GM18907 (cell line): Measurements from ENCODE around the gene FH.

Experiments used
- ATAC-seq: cut with Tn5 transposase; IDR thresholded peaks from one replicate; pipeline ENCODE4 v1.9.1; 2021; ENCODE audit warnings: mild to moderate bottlenecking, moderate library complexity; ENCODE audit not compliant: unreplicated experiment

FH gene

GRCh38 chr1:241519308-241520079 is at the start of gene FH:
TSS of gene FH (minus strand) at chr1:241519755. CDS start at chr1:241519722, 33 bp downstream.
- peak; percentile 99 for ATAC-seq

DNA sequence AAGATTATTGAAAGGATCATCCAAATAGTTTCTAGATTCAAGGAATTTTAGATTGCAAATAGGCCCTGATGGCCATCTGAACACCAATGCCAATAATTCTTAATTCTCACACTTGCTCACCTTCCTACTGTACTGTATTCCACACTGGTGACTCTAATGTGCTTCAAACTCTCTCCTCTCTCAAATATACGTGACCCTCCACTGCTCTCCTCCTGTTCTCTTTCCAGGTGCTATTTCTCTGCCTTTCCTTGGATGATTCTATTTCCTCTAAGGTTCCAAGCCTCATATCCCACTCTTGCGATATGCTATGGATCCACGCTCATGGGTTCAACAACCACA is 41.3 kb upstream of the FH start:
- ATAC-seq, result no peak

GRCh38 chr1:241560146-241560848 is 40.7 kb upstream of the FH start:
- no peak for ATAC-seq

GRCh38 chr1:241557551-241558193 is 38.1 kb upstream of the FH start:
- ATAC-seq, result no peak

DNA sequence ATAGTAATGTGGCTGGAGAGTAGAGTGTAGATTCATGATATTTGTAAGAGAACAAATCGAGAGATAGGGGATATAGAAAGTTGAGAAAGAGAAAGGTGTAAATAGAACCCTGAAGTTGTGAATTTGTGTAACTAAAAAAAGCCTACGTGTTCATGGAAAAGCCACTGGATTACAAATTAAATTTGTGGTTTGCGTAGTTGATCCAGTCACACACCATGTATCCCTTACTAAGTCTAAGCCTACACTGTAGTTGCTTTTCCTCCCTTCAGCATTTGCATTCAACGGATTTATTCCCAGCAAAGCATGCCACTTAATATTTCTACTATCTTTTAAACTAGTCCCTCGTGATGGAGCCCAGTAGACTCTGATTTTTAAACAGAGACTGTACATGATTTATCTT is 37.5 kb upstream of the FH start:
- no peak for ATAC-seq

- ATAC-seq, result no peak
These were observed 36.0 kb upstream of the FH start for GRCh38 chr1:241555526-241555925.

DNA sequence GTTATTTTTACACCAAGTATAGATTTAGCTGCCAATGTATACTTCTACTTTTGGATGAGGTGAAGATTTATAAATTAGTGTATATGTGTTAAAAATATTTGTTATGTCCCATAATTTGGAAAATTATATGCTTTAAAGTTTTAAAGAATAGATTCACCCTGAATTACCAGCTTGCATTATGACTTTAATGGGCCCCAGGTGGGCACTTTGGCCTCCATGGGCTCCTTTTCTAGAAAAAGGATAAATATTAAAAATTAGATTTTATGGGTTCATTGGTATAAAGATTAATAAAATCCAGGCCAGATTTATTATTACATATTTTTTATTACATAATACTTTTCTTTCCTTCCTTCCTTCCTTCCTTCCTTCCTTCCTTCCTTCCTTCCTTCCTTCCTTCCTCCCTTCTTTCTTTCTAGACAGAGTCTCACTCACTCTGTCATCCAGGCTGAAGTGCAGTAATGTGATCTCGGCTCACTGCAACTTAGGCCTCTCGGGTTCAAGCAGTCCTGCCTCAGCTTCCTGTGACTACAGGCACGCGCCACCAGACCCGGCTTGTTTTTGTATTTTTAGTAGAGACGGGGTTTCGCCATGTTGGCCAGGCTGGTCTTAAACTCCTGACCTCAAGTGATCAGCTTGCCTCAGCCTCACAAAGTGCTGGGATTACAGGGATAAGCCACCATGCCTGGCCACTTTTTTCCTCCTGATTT is 34.5 kb upstream of the FH start:
- no peak for ATAC-seq

DNA sequence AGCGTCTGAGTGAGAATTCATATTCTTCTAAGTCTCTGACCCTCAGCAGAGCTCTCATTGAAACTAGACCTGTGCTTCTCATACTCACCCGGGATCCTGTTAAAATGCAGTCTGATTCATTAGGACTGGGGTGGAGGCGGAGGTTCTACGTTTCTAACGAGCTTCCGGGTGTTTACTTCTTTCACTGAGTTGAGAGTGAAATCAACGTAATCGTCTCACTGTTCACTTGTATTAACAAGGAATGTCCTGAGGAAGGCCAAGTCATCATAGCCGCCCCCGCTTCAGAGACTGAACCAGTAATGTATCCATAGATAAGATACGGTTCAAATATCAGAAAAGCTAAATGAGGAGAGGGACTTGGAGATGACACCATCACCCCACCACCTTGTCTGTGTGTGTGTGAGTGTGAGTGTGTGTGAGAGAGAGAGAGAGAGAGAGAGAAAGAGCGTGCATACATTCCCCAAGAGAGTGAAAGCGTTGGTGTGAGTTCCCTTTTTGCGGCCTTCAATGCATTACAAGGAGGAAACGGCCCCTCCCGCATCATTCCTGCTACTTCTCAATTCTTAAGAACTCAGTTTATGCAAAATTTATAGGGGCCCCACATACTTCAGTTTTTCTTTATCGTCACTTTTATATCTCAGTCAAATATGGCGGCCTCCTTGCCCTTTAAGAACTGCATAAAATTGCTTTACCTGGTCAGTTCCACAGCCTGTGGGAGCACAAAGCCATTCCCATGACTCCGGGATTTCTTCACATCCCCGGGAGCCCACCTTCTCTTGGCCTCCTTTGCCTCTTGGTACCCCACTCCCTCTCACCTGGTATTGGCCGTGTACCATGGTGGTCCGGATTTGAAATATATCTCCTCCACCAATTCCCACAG is 32.4 kb upstream of the FH start:
- peak; percentile 85 for ATAC-seq

DNA sequence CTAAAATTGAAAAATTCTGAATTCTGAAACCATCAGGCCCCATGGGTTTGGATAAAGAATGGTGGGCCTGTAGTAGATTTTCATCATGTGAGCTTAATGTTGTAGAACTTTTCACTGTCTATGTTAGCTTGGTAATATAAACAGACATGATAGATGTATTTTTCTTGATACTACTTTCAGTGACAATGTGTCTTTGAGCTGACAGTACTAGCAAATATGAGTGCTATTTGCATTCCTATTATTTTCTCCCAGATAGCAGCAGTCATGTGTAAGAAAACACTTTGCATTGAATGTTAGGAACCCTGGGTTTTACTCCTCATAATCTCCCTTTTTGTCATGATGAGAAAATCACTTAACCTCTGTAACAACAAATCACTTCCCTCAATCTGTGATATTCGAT is 30.8 kb upstream of the FH start:
- ATAC-seq, result no peak

DNA sequence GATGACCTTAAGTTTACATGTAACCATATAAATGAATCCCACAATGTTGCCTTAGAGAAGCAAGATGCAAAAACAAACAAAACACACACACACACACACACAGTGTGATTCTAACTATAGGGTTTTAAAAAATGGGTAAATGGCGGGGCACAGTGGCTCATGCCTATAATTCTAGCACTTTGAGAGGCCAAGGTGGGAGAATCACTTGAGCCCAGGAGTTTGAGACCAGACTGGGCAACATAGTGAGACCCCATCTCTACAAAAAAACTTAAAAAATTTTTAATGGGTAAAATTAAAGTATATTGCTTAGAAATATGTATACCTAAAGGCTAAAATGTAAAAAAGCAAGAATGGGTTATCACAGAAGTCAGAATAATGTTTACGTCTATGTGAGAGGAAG is 28.5 kb upstream of the FH start:
- ATAC-seq, result no peak

DNA sequence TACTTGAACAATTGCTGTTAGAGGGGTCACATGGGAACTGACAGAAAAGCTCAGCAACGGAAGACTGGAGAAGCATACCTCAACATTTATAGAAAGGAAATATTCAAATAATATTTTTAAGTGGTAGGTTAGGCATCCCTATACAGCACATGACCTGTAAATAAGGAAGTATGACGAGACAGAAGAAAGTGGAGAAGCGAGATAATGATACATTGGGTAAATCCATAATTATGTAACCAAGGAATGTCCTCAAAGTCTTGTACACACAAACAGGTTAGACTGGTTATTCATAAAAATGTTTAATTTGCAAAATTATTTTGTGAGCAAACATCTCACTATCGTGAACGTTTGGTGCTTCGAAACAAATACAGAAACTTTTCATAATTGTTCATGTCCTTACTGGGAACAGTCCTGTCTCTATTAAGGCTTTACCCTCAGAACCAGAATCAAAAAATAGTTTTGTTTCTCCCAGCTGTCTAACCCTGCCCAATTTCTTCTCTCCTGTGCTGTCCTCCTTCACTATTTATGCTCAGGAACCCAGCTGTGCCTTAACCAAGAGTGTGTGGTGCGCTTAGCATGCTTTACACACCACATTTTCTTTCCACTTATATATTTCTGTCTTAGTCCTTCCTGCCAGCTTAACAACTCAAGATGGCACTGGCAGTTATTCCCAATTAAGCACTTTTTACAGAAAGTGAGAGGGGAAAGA is 22.8 kb upstream of the FH start:
- no peak for ATAC-seq

DNA sequence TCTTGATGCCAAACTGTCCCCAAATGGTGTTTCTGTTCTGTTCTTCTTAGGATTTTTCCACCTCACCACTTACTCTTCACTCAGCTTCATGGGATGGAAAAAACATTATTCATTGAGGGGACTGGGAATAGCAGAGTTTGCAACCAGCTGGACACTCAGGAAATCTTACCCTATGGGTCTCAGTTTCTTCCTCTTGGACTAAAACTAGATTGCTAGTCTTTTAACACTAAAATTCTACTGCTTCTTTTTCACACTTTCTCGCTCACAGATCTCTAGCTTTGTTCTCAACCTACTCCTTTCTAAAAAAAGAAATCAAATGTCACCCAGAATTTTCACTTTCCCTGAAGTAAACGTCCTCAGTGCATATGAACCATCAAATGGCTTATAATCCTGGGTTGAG is 17.4 kb upstream of the FH start:
- ATAC-seq, result no peak

GRCh38 chr1:241536304-241536703 is 16.7 kb upstream of the FH start:
- no peak for ATAC-seq

- peak; percentile 42 for ATAC-seq
These were observed 14.0 kb upstream of the FH start for GRCh38 chr1:241533326-241534115.

DNA sequence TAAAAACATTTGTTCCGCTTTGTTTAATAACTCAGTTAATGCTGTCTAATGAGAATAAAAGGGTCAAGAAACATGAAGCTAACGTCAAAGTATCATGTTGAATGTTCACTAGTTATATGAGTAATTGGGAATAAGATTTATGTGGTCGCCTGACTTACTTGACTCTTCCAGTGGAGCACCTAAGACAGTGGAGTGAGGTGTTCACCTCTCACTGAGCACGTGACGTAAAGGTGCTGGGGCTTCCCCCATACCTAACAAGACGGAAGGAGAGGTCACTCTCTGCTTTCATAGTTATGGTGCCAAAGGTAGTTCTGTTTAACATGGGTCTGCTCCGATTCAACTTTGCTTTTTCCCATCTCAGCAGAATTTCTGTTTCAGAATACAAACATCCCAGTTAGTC is 13.3 kb upstream of the FH start:
- ATAC-seq, result peak; percentile 74

GRCh38 chr1:241532162-241532531 is 12.6 kb upstream of the FH start, which contains the start of gene KMO:
TSS of gene KMO (plus strand) at chr1:241532378. CDS start at chr1:241532445, 67 bp downstream.
- ATAC-seq, result peak; percentile 38

DNA sequence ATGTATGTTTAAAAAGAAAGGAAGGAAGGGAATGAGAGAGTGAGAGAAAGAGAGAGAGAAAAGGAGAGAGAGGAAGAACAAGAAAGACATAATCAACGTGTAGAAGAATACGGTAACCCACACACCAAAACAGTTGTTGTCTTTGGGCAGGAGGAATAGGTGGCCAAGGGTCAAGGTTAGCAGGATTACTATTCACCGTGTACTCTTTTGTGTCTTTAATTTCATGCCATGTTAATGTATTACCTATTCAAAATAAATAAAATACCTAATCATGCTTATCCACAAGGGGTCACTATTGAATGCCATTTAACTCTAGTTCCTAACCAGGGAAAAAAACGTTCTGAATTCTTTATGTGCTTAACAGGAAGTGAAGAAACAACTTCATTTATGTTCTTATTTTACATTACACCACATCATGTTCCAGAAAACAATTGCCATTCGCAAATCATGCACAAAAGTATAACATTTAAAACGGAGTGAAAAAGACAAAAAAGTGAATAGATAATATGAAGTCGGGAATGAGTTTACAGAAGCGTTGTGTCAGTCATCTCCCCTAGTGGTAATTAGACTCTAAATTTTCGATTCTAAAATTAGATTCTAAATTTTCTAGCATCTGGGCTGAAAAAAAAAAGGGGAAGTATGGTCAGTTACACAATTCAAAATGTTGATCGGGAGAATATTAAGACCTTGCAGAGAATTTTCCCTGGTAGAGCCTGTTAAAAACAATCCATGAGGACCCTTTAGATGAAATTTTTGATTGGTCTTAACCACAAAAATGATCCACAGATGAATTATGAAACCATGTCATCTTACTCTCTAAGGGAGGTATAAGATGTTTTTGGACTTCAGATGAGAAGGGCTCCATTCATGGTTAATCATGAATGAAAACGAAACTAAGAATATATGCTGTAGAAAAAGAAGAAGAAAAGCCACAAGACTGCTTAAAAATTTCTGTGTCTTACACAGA is 11.9 kb upstream of the FH start:
- peak; percentile 77 for ATAC-seq

- no peak for ATAC-seq
These were observed 7.6 kb upstream of the FH start for GRCh38 chr1:241527146-241527545.
